AG04449 (cell line): Measurements from ENCODE around the gene SKIC2.

ENCODE experiments used
- CTCF ChIA-PET: fragments of 350-600 bp; formaldehyde crosslinking; extraction: SDS; loops from one replicate; lab custom pipeline; 2021; ENCODE audit warnings: antibody characterized with exemption; lab: Yijun Ruan, JAX
- POLR2A ChIA-PET: fragments of 400-600, 350-600 bp; formaldehyde crosslinking; extraction: SDS; loops from one replicate; lab custom pipeline; 2020; ENCODE audit warnings: antibody characterized with exemption, inconsistent platforms; lab: Yijun Ruan, JAX
- DNase-seq: peaks from one replicate; pipeline ENCODE4 v3.0.0-alpha.2; 2010; ENCODE audit warnings: low read depth, low spot score
- H3K4me3 ChIP-seq: 2 replicates; pipeline ENCODE4 v1.5.1; 2011; ENCODE audit warnings: low read depth, mild to moderate bottlenecking, control low read depth, low read length
- TF ChIP-seq, protein P1 (sequence below): IDR thresholded peaks from one replicate; pipeline ENCODE4 v1.5.1; 2011; ENCODE audit warnings: mild to moderate bottlenecking, moderate library complexity, low read length, control low read depth, inconsistent platforms; ENCODE audit not compliant: insufficient read depth; ENCODE audit errors: missing control alignments

Gene SKIC2

GRCh38 chr6:31919624-31920303 lies 39.2 kb upstream of the SKIC2 start:
- no peak overlapping the region for H3K4me3 ChIP-seq
- DNase-seq, result no peak
- TF ChIP-seq, protein P1, sequence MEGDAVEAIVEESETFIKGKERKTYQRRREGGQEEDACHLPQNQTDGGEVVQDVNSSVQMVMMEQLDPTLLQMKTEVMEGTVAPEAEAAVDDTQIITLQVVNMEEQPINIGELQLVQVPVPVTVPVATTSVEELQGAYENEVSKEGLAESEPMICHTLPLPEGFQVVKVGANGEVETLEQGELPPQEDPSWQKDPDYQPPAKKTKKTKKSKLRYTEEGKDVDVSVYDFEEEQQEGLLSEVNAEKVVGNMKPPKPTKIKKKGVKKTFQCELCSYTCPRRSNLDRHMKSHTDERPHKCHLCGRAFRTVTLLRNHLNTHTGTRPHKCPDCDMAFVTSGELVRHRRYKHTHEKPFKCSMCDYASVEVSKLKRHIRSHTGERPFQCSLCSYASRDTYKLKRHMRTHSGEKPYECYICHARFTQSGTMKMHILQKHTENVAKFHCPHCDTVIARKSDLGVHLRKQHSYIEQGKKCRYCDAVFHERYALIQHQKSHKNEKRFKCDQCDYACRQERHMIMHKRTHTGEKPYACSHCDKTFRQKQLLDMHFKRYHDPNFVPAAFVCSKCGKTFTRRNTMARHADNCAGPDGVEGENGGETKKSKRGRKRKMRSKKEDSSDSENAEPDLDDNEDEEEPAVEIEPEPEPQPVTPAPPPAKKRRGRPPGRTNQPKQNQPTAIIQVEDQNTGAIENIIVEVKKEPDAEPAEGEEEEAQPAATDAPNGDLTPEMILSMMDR, result no peak
- ChIA-PET CTCF (interaction anchor here (0.6 to 1.6 kb wide), 4 partner anchors 11 to 55 kb away, joined by 3 to 6 read pairs (median 4); no protein-coding TSS in a partner anchor), POLR2A (no interaction called here)

DNA sequence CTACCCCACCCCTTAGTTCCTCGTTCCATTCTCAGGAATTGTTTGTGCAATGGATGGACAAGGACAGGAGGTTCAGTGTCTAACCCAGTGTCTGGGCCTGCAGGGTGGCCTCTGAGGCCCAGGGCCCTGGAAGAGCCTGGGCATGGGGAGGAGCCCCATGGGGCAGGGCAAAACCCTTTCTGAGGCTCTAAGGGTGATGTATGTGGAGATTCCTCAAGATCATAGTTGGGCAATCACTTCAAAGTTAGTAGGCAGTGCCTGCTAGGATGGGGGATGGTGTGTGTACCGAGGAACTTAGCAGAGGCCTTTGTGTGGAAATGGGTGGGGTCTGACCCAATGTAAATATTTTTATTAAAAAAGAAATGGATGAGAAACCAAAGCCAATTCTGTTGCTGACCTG lies 38.2 kb upstream of the SKIC2 start:
- no peak overlapping the region for H3K4me3 ChIP-seq
- ChIA-PET CTCF (interaction anchor here (1.1 to 1.6 kb wide), 3 partner anchors 10 to 198 kb away, joined by 3 to 6 read pairs (median 4); no protein-coding TSS in a partner anchor), POLR2A (no interaction called here)
- DNase-seq, result no peak
- TF ChIP-seq, protein P1, result no peak

DNA sequence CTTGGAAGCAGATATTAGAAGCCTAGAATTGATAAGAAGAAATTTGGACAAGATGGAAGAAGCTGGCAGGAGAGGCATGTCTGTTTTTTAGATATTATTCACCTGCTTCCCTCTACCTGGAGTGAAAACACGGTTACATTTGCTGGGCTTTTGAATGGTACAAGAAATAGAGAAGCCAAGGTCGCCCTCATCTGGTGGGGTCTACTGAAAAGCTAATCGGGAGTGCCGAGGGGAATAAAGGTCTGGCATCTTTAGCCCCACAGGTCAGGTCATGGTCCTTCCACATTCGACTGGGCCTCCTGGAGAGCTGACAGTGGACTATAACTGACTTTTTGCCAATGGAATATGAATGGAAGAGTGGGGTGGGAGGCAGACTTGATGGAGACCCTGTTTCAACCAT lies 36.0 kb upstream of the SKIC2 start:
- no peak for DNase-seq
- ChIA-PET CTCF (interaction anchor here (4.1 kb wide), 1 partner anchor 29 kb away, joined by 23 read pairs; no protein-coding TSS in a partner anchor), POLR2A (no interaction called here)
- no peak overlapping the region for H3K4me3 ChIP-seq
- TF ChIP-seq, protein P1, result no peak

DNA sequence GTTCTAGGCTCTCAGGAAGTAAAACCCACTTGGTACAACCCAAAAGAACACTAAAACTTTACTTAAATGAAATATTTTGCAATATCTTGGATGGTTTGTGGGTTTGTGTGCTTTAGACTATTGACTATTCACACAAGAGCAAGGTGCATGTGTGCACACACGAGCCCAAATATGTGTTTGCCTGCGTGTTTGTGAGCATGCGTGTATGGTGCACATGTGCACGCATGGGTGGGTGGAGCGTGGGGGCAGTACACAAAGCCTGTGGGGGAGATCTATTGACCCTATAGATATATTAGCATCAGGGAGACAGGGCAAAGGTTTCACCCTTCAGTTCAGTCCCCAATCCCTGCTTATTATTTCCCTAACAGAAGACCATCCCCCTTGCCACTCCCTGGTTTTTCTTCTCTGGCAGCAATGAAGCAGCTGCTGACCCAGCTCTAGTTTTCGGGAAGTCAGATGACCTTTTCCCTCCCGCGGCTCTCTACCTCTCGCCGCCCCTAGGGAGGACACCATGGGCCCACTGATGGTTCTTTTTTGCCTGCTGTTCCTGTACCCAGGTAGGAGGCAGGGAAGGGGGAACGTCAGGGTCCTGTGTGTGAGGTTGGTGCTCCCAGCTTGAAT lies 31.6 kb upstream of the SKIC2 start, which contains the start of gene C2:
Gene C2, plus strand, starts transcription at position 476 of the 621 bp plus-strand sequence. Its CDS starts 36 bp downstream, at position 512.
- ChIA-PET CTCF (interaction anchor here (1.0 kb wide), 1 partner anchor 25 kb away, joined by 3 read pairs; no protein-coding TSS in a partner anchor), POLR2A (no interaction called here)
- no peak within 1 kb of the TSS; the same call in 1 of the 2 replicates for H3K4me3 ChIP-seq
- TF ChIP-seq, protein P1, result no peak
- DNase-seq, result no peak

DNA sequence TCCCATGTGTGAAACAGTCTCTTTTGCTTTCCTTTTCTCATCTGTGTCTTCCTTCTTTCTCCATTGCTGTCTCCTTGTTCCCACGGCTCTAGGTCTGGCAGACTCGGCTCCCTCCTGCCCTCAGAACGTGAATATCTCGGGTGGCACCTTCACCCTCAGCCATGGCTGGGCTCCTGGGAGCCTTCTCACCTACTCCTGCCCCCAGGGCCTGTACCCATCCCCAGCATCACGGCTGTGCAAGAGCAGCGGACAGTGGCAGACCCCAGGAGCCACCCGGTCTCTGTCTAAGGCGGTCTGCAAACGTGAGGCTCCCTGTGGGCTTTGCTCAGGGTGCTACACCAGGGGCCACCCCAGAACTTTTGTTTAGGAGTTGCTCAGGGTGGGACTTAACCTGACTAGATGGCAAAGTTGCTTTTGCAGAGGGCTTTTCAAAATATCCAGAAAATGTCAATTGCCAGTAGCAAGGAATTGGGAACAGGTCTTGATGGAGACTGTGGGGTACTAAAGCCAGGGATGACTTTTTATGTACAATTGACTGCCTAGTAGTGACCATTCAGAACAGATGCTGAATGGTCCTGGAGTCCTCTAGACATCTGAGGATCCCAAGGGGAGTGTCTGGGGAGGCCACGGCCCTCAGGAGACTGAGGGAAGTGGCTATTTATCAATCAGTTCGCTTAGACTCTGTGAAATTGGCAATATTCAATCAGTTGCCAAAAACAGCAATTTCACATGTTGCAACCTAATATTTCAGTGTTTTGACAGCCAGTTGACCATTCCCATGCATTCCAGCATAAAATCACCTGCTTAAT lies 30.9 kb upstream of the SKIC2 start:
- TF ChIP-seq, protein P1, result no peak
- ChIA-PET POLR2A (no interaction called here), CTCF (interaction anchor here (1.0 kb wide), 1 partner anchor 24 kb away, joined by 3 read pairs; no protein-coding TSS in a partner anchor)
- no peak for DNase-seq
- H3K4me3 ChIP-seq, result no peak overlapping the region
